ENCODE results near the gene SERGEF.

Gene SERGEF

DNA sequence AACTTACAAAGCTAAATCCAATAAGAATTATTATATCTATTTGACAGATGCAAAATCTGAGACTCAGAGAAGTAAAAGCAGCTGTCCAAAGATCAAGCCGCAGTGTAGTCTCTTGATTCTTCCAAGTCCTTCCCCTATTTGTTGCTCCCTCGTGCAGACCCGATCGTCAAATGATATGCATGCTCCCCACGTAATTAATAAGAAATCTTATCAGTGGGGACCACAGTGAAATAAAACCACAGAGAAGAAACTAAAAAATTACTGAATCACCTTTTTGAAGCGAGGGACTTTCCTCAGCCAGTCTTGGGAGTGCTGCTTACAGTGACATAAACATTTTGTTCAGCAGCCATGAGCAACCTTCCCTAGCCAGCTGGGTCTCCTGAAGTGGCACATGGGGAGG, 64.6 kb downstream of the SERGEF start:
- no peak for DNase-seq (ENCODE audit: low read depth)
- TF ChIP-seq, protein P1, sequence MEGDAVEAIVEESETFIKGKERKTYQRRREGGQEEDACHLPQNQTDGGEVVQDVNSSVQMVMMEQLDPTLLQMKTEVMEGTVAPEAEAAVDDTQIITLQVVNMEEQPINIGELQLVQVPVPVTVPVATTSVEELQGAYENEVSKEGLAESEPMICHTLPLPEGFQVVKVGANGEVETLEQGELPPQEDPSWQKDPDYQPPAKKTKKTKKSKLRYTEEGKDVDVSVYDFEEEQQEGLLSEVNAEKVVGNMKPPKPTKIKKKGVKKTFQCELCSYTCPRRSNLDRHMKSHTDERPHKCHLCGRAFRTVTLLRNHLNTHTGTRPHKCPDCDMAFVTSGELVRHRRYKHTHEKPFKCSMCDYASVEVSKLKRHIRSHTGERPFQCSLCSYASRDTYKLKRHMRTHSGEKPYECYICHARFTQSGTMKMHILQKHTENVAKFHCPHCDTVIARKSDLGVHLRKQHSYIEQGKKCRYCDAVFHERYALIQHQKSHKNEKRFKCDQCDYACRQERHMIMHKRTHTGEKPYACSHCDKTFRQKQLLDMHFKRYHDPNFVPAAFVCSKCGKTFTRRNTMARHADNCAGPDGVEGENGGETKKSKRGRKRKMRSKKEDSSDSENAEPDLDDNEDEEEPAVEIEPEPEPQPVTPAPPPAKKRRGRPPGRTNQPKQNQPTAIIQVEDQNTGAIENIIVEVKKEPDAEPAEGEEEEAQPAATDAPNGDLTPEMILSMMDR (IDR thresholded peaks at IDR 0.05; ENCODE audit: low read depth, low read length, missing control alignments), result no peak
- H3K4me3 ChIP-seq (ENCODE audit: low read depth, low read length), result no peak overlapping the region
- in situ Hi-C loops (cut with HindIII; ENCODE audit: low sequenced_read_pairs), result no loop called here

DNA sequence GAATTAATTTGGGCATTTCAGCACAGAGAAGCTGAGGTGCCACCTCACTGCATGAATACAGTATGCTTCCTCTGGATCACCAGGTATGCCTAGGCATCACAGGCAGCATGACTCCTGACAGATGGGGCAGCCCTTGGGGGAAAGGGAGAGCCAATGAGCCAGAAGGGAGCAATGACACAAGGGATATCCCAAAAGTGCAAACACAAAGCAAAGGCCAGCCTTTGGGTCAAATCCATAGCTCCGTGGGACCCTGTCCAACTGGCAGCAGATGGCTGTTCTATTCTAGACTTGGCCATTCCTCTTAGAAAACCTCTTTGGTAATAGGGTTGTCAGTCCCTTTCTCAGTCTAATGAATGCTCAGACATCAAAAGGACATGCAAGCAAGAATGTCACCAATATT, 73.3 kb downstream of the SERGEF start:
- TF ChIP-seq, protein P1 (IDR thresholded peaks at IDR 0.05; ENCODE audit: low read depth, low read length, missing control alignments), result no peak
- H3K4me3 ChIP-seq (ENCODE audit: low read depth, low read length), result no peak overlapping the region
- DNase-seq (ENCODE audit: low read depth), result no peak
- in situ Hi-C loops (cut with HindIII; ENCODE audit: low sequenced_read_pairs), result no loop called here

DNA sequence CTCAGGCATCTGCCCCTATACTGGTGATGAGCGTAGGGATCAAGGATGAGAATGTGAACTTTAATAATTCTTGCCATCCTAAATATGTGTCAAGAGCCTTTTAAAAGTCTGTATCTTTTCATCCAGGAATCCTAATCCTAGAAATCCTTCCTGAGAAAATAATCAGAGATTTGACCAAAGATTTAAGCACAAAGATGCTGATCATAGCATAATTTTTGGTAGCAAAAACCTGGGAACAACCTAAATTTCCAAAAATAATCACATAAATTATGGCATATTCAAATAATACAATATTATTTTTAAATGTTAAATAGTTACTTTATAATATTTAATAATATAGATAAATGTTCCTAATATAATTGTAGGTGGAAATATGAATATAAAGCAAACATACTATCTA, 76.1 kb downstream of the SERGEF start:
- in situ Hi-C loops (cut with HindIII; ENCODE audit: low sequenced_read_pairs), result no loop called here
- TF ChIP-seq, protein P1 (IDR thresholded peaks at IDR 0.05; ENCODE audit: low read depth, low read length, missing control alignments), result no peak
- no peak for DNase-seq (ENCODE audit: low read depth)
- no peak overlapping the region for H3K4me3 ChIP-seq (ENCODE audit: low read depth, low read length)

DNA sequence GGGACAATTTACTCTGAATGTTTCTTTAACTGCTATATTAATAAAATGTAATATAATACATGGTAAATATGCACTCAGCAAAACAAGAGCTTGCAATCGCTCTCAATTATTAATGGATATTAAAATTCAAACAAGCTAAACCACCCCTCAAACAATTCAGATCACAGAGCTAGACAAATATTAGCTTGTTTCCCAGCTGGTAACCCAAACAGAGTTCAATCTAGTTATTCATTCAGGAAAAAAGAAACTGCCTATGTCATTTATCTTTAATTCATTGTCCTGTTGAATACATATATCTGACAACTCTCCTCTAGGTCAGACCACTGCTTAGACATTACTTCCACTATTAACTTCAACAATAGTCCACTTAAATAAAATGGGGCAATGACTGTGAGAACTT, 78.7 kb downstream of the SERGEF start:
- no peak for DNase-seq (ENCODE audit: low read depth)
- H3K4me3 ChIP-seq (ENCODE audit: low read depth, low read length), result no peak overlapping the region
- in situ Hi-C loops (cut with HindIII; ENCODE audit: low sequenced_read_pairs), result no loop called here
- TF ChIP-seq, protein P1 (IDR thresholded peaks at IDR 0.05; ENCODE audit: low read depth, low read length, missing control alignments), result no peak

DNA sequence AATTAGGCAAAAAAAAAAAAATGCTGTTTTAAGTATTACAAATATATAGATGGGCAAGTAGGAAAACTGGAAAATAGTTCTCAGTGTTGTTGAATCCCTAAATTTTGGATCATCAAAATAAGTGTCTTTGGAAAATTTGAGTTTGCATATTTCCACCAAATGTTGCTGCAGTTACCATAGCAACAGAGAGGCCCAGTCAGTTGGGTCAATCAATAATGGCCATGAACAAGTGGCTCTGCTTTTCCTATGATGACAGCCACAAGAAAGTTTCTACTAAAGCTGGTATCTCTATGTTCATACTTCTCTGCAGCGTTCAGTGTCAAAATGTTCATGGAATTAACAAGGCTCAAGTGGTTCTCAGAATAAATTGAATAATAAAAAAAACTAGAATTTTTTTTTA, 79.1 kb downstream of the SERGEF start:
- TF ChIP-seq, protein P1 (IDR thresholded peaks at IDR 0.05; ENCODE audit: low read depth, low read length, missing control alignments), result no peak
- DNase-seq (ENCODE audit: low read depth), result no peak
- H3K4me3 ChIP-seq (ENCODE audit: low read depth, low read length), result no peak overlapping the region
- in situ Hi-C loops (cut with HindIII; ENCODE audit: low sequenced_read_pairs), result no loop called here

DNA sequence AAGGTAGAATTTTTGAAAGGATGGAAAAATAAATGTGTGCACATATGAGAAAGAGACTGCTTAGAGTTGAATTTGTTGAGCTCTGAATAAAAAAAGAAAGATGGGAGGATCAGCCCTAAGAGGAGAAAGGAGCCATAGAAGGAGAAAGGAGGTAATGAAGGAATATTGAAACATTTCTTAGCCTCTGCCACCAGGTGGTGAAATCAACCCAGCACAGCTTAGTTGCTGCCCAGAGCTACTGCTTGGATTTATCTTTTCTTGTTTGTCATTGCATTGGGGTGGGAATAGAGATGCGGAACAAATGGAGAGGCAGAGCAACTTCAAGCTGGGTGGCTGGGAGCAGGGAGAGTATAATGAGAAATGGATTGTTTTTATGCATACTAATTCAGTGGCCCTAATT, 80.4 kb downstream of the SERGEF start:
- no peak overlapping the region for H3K4me3 ChIP-seq (ENCODE audit: low read depth, low read length)
- TF ChIP-seq, protein P1 (IDR thresholded peaks at IDR 0.05; ENCODE audit: low read depth, low read length, missing control alignments), result no peak
- DNase-seq (ENCODE audit: low read depth), result no peak
- in situ Hi-C loops (cut with HindIII; ENCODE audit: low sequenced_read_pairs), result no loop called here

DNA sequence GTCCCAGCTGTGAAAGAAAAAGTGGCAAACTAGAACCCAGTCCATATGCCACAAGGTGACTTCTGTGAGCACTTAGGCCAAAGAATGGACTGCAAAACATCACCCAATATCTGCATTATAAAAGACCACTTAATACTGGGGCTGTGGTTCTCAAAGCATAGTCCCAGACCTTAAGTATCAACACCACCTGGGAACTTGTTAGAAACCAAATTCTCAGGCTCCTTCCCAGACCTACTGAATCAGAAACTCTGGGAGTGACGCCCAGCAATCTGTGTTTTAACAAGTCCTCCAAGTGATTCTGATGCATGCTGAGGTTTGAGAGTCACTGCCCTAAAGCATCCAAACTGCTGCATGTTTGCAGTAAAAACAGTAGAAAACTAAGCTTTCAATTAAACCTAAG, 81.3 kb downstream of the SERGEF start:
- TF ChIP-seq, protein P1 (IDR thresholded peaks at IDR 0.05; ENCODE audit: low read depth, low read length, missing control alignments), result no peak
- no peak for DNase-seq (ENCODE audit: low read depth)
- in situ Hi-C loops (cut with HindIII; ENCODE audit: low sequenced_read_pairs), result no loop called here
- no peak overlapping the region for H3K4me3 ChIP-seq (ENCODE audit: low read depth, low read length)
